Transverse colon (tissue), 4 donors: Measurements from ENCODE around the gene TRIP6.

Source experiments
- CTCF ChIP-seq, 5 experiments: fragments of 200-600 bp in 3 of 5; fragments of 450-650 bp in 2 of 5; sonication (generic) in 3 of 5; IDR thresholded peaks; 1 replicate in 2 of 5; 2 replicates in 3 of 5; pipeline ENCODE4 v1.5.1; 2016 to 2017; ENCODE audit warnings: antibody characterized with exemption in 5 of 5, inconsistent platforms in 3 of 5, mild to moderate bottlenecking in 2 of 5, moderate library complexity in 1 of 5
- EP300 ChIP-seq: sonication (generic); formaldehyde crosslinking; IDR thresholded peaks from one replicate; pipeline ENCODE4 v1.6.1; 2017; ENCODE audit warnings: antibody characterized with exemption, low read depth
- POLR2A ChIP-seq: fragments of 450-650 bp; IDR thresholded peaks from one replicate; pipeline ENCODE4 v1.6.1; 2016; ENCODE audit warnings: antibody characterized with exemption, mild to moderate bottlenecking, moderate library complexity
- POLR2AphosphoS5 ChIP-seq, 3 donors: sonication (generic); formaldehyde crosslinking; IDR thresholded peaks; one replicate each; pipeline ENCODE4 v1.6.1; 2016; ENCODE audit warnings: antibody characterized with exemption in 3 of 3

- TF ChIP-seq CTCF (IDR thresholded peaks at IDR 0.05) (no peak), POLR2AphosphoS5 (IDR thresholded peaks at IDR 0.05) (peak; percentile 28 to 62 (median 50)), POLR2A (no peak), EP300 (peak; percentile 78)
Measured at GRCh38 chr7:100897772-100898454, 30.7 kb downstream of the TRIP6 start.
